ENCODE results near the gene MAP4K5.

The MAP4K5 gene

GRCh38 chr14:50551877-50552276 is 19.5 kb upstream of the MAP4K5 start:
- no peaks in the 10 kb centered on the region for H3K9me2 ChIP-seq (ENCODE audit: low read depth, low read length)
- no peaks in the 10 kb centered on the region for H3K9me3 ChIP-seq (ENCODE audit: low read length)
- no peak for TF ChIP-seq CTCF (IDR thresholded peaks at IDR 0.05; ENCODE audit: low read length)
- TF ChIP-seq EZH2 (IDR thresholded peaks at IDR 0.05; ENCODE audit: borderline replicate concordance, low read length): no peak
- no peaks in the 10 kb centered on the region for H3F3A ChIP-seq (ENCODE audit: insufficient read depth, low read length)
- no peak overlapping the region for H3K9ac ChIP-seq (ENCODE audit: low read length)
- H3K4me2 ChIP-seq (ENCODE audit: low read length): no peak overlapping the region
- no peak overlapping the region for H2AFZ ChIP-seq (ENCODE audit: low read length)
- H3K4me1 ChIP-seq (ENCODE audit: insufficient read depth, low read length, severe bottlenecking): no peaks in the 10 kb centered on the region
- 0 out of 2 replicates have a peak, but pooled peaks cover 3% of the 10 kb centered on the region for H3K27me3 ChIP-seq (ENCODE audit: insufficient read depth, low read length)
- no peaks in the 10 kb centered on the region for H3K79me2 ChIP-seq (ENCODE audit: insufficient read depth, low read length)
- no peak overlapping the region for H3K27ac ChIP-seq (ENCODE audit: low read depth, low read length, poor library complexity, severe bottlenecking)
- no peak overlapping the region for H3K4me3 ChIP-seq (ENCODE audit: low read depth, low read length, poor library complexity, severe bottlenecking)
- no peaks in the 10 kb centered on the region for H3K36me3 ChIP-seq (ENCODE audit: insufficient read depth, low read length)
- H4K20me1 ChIP-seq (ENCODE audit: insufficient read depth, low read length): no peaks in the 10 kb centered on the region

- TF ChIP-seq EZH2 (IDR thresholded peaks at IDR 0.05; ENCODE audit: borderline replicate concordance, low read length) (no peak), CTCF (IDR thresholded peaks at IDR 0.05; ENCODE audit: low read length) (no peak)
- Histone ChIP-seq H3K4me1 (ENCODE audit: insufficient read depth, low read length, severe bottlenecking) (no peaks in the 10 kb centered on the region), H3K9me2 (ENCODE audit: low read depth, low read length) (no peaks in the 10 kb centered on the region), H3F3A (ENCODE audit: insufficient read depth, low read length) (no peaks in the 10 kb centered on the region), H3K27me3 (ENCODE audit: insufficient read depth, low read length) (0 out of 2 replicates have a peak, but pooled peaks cover 3% of the 10 kb centered on the region), H3K9me3 (ENCODE audit: low read length) (no peaks in the 10 kb centered on the region), H2AFZ (ENCODE audit: low read length) (no peak overlapping the region), H3K9ac (ENCODE audit: low read length) (no peak overlapping the region), H3K4me3 (ENCODE audit: low read depth, low read length, poor library complexity, severe bottlenecking) (no peak overlapping the region), H3K27ac (ENCODE audit: low read depth, low read length, poor library complexity, severe bottlenecking) (no peak overlapping the region), H4K20me1 (ENCODE audit: insufficient read depth, low read length) (no peaks in the 10 kb centered on the region), H3K36me3 (ENCODE audit: insufficient read depth, low read length) (no peaks in the 10 kb centered on the region), H3K79me2 (ENCODE audit: insufficient read depth, low read length) (no peaks in the 10 kb centered on the region), H3K4me2 (ENCODE audit: low read length) (no peak overlapping the region)
These were observed 17.9 kb upstream of the MAP4K5 start for GRCh38 chr14:50550294-50550693.

GRCh38 chr14:50545618-50546017 is 13.2 kb upstream of the MAP4K5 start:
- TF ChIP-seq CTCF (IDR thresholded peaks at IDR 0.05; ENCODE audit: low read length): no peak
- no peak for TF ChIP-seq EZH2 (IDR thresholded peaks at IDR 0.05; ENCODE audit: borderline replicate concordance, low read length)
- no peaks in the 10 kb centered on the region for H4K20me1 ChIP-seq (ENCODE audit: insufficient read depth, low read length)
- H3K27ac ChIP-seq (ENCODE audit: low read depth, low read length, poor library complexity, severe bottlenecking): no peak overlapping the region
- no peak overlapping the region for H3K4me2 ChIP-seq (ENCODE audit: low read length)
- H3K9me2 ChIP-seq (ENCODE audit: low read depth, low read length): no peaks in the 10 kb centered on the region
- H3K4me1 ChIP-seq (ENCODE audit: insufficient read depth, low read length, severe bottlenecking): peaks cover 9% of the 10 kb centered on the region
- H2AFZ ChIP-seq (ENCODE audit: low read length): no peak overlapping the region
- 0 out of 2 replicates have a peak, but pooled peaks cover 3% of the 10 kb centered on the region for H3K27me3 ChIP-seq (ENCODE audit: insufficient read depth, low read length)
- no peaks in the 10 kb centered on the region for H3K9me3 ChIP-seq (ENCODE audit: low read length)
- H3K9ac ChIP-seq (ENCODE audit: low read length): no peak overlapping the region
- no peaks in the 10 kb centered on the region for H3F3A ChIP-seq (ENCODE audit: insufficient read depth, low read length)
- H3K4me3 ChIP-seq (ENCODE audit: low read depth, low read length, poor library complexity, severe bottlenecking): no peak overlapping the region
- H3K36me3 ChIP-seq (ENCODE audit: insufficient read depth, low read length): no peaks in the 10 kb centered on the region
- H3K79me2 ChIP-seq (ENCODE audit: insufficient read depth, low read length): no peaks in the 10 kb centered on the region

All from OCI-LY1 (cell line).